ENCODE results near the gene TMED1. TPM values are rescaled to one million over a fixed set of nuclear protein-coding genes. Genes with fewer than 3 reads are reported as not detected.
"Not testable (repeated sequence)": the region's sequence is repeated elsewhere in the genome, so short reads cannot be mapped to it uniquely, and the experiment has no call there.

Gene TMED1
- total and polyA plus RNA-seq, 9 donors, result 33.8 to 48.8 (median 42.2) TPM

GRCh38 chr19:10864538-10864899 is 28.5 kb upstream of the TMED1 start:
- 7% methylated on average over 6 of the region's 6 CpGs for WGBS (ENCODE audit: insufficient coverage)

GRCh38 chr19:10863107-10863717 is 27.2 kb upstream of the TMED1 start:
- no peak overlapping the region for H3K27ac ChIP-seq (ENCODE audit: low read length)
- no peak overlapping the region for H3K4me3 ChIP-seq (ENCODE audit: low read length)
- peaks cover 6% of the 10 kb centered on the region for H3K4me1 ChIP-seq (ENCODE audit: control insufficient read depth, insufficient read depth, low read length)
- WGBS (ENCODE audit: insufficient coverage), result 76% methylated on average over 14 of the region's 18 CpGs
- H3K27me3 ChIP-seq (ENCODE audit: control insufficient read depth, insufficient read depth, low read length), result no peaks in the 10 kb centered on the region
- DNase-seq, result no peak
- H3K9me3 ChIP-seq (replicated peaks; ENCODE audit: control insufficient read depth, low read depth, low read length), result no peaks in the 10 kb centered on the region
- no peaks in the 10 kb centered on the region for H3K36me3 ChIP-seq (ENCODE audit: control insufficient read depth, insufficient read depth, low read length)

More at GRCh38 chr19:10864538-10864899, 28.5 kb upstream of the TMED1 start:
- Histone ChIP-seq H3K4me3 (ENCODE audit: low read length) (no peak overlapping the region), H3K9me3 (replicated peaks; ENCODE audit: control insufficient read depth, low read depth, low read length) (no peaks in the 10 kb centered on the region), H3K27ac (ENCODE audit: low read length) (no peak overlapping the region), H3K36me3 (ENCODE audit: control insufficient read depth, insufficient read depth, low read length) (no peaks in the 10 kb centered on the region), H3K27me3 (ENCODE audit: control insufficient read depth, insufficient read depth, low read length) (no peaks in the 10 kb centered on the region), H3K4me1 (ENCODE audit: control insufficient read depth, insufficient read depth, low read length) (peaks cover 6% of the 10 kb centered on the region)
- peak; percentile 87 for DNase-seq

- Histone ChIP-seq H3K4me1 (ENCODE audit: control insufficient read depth, insufficient read depth, low read length) (peaks cover 6% of the 10 kb centered on the region), H3K27ac (ENCODE audit: low read length) (no peak overlapping the region), H3K27me3 (ENCODE audit: control insufficient read depth, insufficient read depth, low read length) (no peaks in the 10 kb centered on the region), H3K9me3 (replicated peaks; ENCODE audit: control insufficient read depth, low read depth, low read length) (no peaks in the 10 kb centered on the region), H3K4me3 (ENCODE audit: low read length) (no peak overlapping the region), H3K36me3 (ENCODE audit: control insufficient read depth, insufficient read depth, low read length) (no peaks in the 10 kb centered on the region)
- 67% methylated on average over 3 of the region's 6 CpGs for WGBS (ENCODE audit: insufficient coverage)
- DNase-seq, result no peak
These were observed 26.6 kb upstream of the TMED1 start for GRCh38 chr19:10862561-10863106.

- 54% methylated on average over 3 of the region's 7 CpGs for WGBS (ENCODE audit: insufficient coverage)
- Histone ChIP-seq H3K4me1 (ENCODE audit: control insufficient read depth, insufficient read depth, low read length) (peaks cover 6% of the 10 kb centered on the region), H3K36me3 (ENCODE audit: control insufficient read depth, insufficient read depth, low read length) (no peaks in the 10 kb centered on the region), H3K9me3 (replicated peaks; ENCODE audit: control insufficient read depth, low read depth, low read length) (no peaks in the 10 kb centered on the region), H3K4me3 (ENCODE audit: low read length) (no peak overlapping the region), H3K27me3 (ENCODE audit: control insufficient read depth, insufficient read depth, low read length) (no peaks in the 10 kb centered on the region), H3K27ac (ENCODE audit: low read length) (no peak overlapping the region)
- DNase-seq, result no peak
These were observed 25.2 kb upstream of the TMED1 start for GRCh38 chr19:10861103-10861651.

- 31% methylated on average over 3 of the region's 4 CpGs for WGBS (ENCODE audit: insufficient coverage)
- Histone ChIP-seq H3K27me3 (ENCODE audit: control insufficient read depth, insufficient read depth, low read length) (no peaks in the 10 kb centered on the region), H3K4me3 (ENCODE audit: low read length) (no peak overlapping the region), H3K36me3 (ENCODE audit: control insufficient read depth, insufficient read depth, low read length) (no peaks in the 10 kb centered on the region), H3K9me3 (replicated peaks; ENCODE audit: control insufficient read depth, low read depth, low read length) (no peaks in the 10 kb centered on the region), H3K4me1 (ENCODE audit: control insufficient read depth, insufficient read depth, low read length) (no peaks in the 10 kb centered on the region), H3K27ac (ENCODE audit: low read length) (no peak overlapping the region)
- no peak for DNase-seq
These were observed 22.3 kb upstream of the TMED1 start for GRCh38 chr19:10858204-10858828.

- H3K9me3 ChIP-seq (replicated peaks; ENCODE audit: control insufficient read depth, low read depth, low read length); H3K4me3 ChIP-seq (ENCODE audit: low read length); H3K4me1 ChIP-seq (ENCODE audit: control insufficient read depth, insufficient read depth, low read length); H3K27ac ChIP-seq (ENCODE audit: low read length); DNase-seq; H3K27me3 ChIP-seq (ENCODE audit: control insufficient read depth, insufficient read depth, low read length); H3K36me3 ChIP-seq (ENCODE audit: control insufficient read depth, insufficient read depth, low read length): not testable (repeated sequence)
- WGBS (ENCODE audit: insufficient coverage), result no CpG with 5 or more reads among the region's 1 CpG
These were observed 20.9 kb upstream of the TMED1 start for GRCh38 chr19:10856899-10857298.

- no peaks in the 10 kb centered on the region for H3K4me1 ChIP-seq (ENCODE audit: control insufficient read depth, insufficient read depth, low read length)
- no peaks in the 10 kb centered on the region for H3K9me3 ChIP-seq (replicated peaks; ENCODE audit: control insufficient read depth, low read depth, low read length)
- H3K36me3 ChIP-seq (ENCODE audit: control insufficient read depth, insufficient read depth, low read length), result no peaks in the 10 kb centered on the region
- H3K4me3 ChIP-seq (ENCODE audit: low read length), result no peak overlapping the region
- no peak for DNase-seq
- WGBS (ENCODE audit: insufficient coverage), result 60% methylated on average over 2 of the region's 5 CpGs
- no peak overlapping the region for H3K27ac ChIP-seq (ENCODE audit: low read length)
- no peaks in the 10 kb centered on the region for H3K27me3 ChIP-seq (ENCODE audit: control insufficient read depth, insufficient read depth, low read length)
These were observed 20.0 kb upstream of the TMED1 start for GRCh38 chr19:10855879-10856522.

- no peaks in the 10 kb centered on the region for H3K4me1 ChIP-seq (ENCODE audit: control insufficient read depth, insufficient read depth, low read length)
- no peak for DNase-seq
- H3K27ac ChIP-seq (ENCODE audit: low read length), result no peak overlapping the region
- H3K4me3 ChIP-seq (ENCODE audit: low read length), result no peak overlapping the region
- no peaks in the 10 kb centered on the region for H3K36me3 ChIP-seq (ENCODE audit: control insufficient read depth, insufficient read depth, low read length)
- H3K9me3 ChIP-seq (replicated peaks; ENCODE audit: control insufficient read depth, low read depth, low read length), result no peaks in the 10 kb centered on the region
- WGBS (ENCODE audit: insufficient coverage), result 60% methylated on average over 1 of the region's 7 CpGs
- H3K27me3 ChIP-seq (ENCODE audit: control insufficient read depth, insufficient read depth, low read length), result no peaks in the 10 kb centered on the region
These were observed 18.5 kb upstream of the TMED1 start for GRCh38 chr19:10854350-10855089.

- DNase-seq, result no peak
- 87% methylated on average over 5 of the region's 7 CpGs for WGBS (ENCODE audit: insufficient coverage)
- H3K27me3 ChIP-seq (ENCODE audit: control insufficient read depth, insufficient read depth, low read length), result no peaks in the 10 kb centered on the region
- no peak overlapping the region for H3K4me3 ChIP-seq (ENCODE audit: low read length)
- H3K36me3 ChIP-seq (ENCODE audit: control insufficient read depth, insufficient read depth, low read length), result no peaks in the 10 kb centered on the region
- peaks cover 3% of the 10 kb centered on the region for H3K4me1 ChIP-seq (ENCODE audit: control insufficient read depth, insufficient read depth, low read length)
- H3K27ac ChIP-seq (ENCODE audit: low read length), result no peak overlapping the region
- no peaks in the 10 kb centered on the region for H3K9me3 ChIP-seq (replicated peaks; ENCODE audit: control insufficient read depth, low read depth, low read length)
These were observed 16.9 kb upstream of the TMED1 start for GRCh38 chr19:10852941-10853340.

Measured in muscle of leg (tissue), 11 donors.